Right hindlimb (tissue), 1 donor: Measurements from ENCODE around the gene LSM5.

ENCODE experiments used
- DNase-seq: peaks from one replicate; pipeline ENCODE4 v3.0.0-alpha.2; 2018

LSM5 gene

DNA sequence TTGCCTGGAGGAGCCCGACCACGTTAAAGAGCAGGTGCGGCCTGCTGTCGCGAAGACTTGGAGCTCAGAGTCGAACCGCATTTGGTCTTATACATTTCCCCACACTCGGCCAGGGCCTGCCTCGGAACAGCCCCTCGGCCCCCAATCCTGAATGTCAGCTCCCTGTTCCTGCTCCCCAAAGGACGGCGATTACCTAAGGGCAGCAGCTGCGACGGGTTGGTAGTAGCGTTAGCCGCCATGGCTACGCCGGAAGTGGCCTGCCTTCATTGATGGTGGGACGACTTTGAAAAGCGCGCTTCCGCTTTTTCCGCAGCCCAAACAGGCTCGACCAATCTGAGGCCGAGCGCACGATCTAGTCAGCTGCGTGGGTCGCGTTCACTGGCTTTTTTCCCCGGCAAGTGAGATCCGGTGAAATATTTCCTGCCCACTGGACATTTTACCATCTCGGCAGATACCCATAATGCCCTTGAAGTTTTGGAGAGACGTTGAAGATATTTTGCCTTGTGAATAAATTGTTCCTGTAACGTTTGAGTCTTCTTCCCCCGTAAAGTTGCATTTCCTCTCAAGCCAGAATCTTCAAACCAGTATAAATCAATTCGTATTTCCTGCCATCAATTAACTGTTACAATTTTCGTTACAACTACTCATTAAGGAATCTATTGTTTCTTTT is at the start of gene LSM5:
LSM5 (minus strand) TSS at position 254 of the 670 bp plus-strand sequence; CDS start at position 239, 15 bp downstream.
- peak; percentile 95 for DNase-seq

GRCh38 chr7:32539366-32539765 is 49.2 kb upstream of the LSM5 start:
- no peak for DNase-seq

GRCh38 chr7:32537760-32538159 is 47.6 kb upstream of the LSM5 start:
- no peak for DNase-seq

DNA sequence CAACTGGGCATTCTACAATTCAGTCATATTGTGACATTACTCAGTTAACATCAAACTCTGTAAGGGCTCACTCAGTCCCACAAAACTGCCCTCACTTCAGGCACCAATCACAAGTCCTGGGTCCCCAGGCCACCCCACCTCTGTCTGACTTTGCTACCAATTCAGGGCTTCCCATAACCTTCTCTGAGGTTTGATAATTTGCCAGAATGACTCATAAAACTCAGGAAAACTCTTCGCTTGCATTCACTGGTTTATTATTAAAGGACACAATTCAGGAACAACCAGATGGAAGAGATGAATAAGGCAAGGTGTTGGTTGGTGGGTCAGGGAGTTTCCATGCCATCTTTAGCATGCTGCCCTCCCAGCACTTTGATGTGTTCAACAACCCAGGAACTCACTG is 46.4 kb upstream of the LSM5 start:
- no peak for DNase-seq

GRCh38 chr7:32536016-32536415 is 45.8 kb upstream of the LSM5 start:
- DNase-seq, result no peak

GRCh38 chr7:32535162-32535702 is 45.1 kb upstream of the LSM5 start:
- DNase-seq, result no peak

- DNase-seq, result no peak
These were observed 43.3 kb upstream of the LSM5 start for GRCh38 chr7:32533276-32534029.

GRCh38 chr7:32532716-32533115 is 42.5 kb upstream of the LSM5 start:
- DNase-seq, result no peak

- no peak for DNase-seq
These were observed 41.9 kb upstream of the LSM5 start for GRCh38 chr7:32532086-32532485.

- DNase-seq, result no peak
These were observed 41.2 kb upstream of the LSM5 start for GRCh38 chr7:32531402-32531801.

DNA sequence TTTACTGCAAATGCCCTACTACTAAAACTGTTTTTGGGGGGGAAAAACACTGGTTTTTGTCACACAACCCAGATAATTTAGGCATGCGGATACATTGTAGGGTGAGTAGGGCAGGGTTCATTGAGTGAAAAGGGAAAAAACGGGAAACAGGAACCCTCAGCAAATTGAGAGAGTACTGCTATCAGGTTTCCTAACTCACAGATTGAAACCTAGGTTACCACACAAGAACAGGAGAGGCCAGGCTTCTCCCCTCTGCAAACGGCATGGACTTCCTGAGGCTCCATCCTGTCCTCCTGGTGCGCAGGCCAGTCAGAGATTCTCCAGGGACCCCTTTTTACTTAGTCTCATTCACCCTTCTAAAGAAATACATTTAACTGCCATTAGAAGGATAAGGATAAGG is 35.7 kb upstream of the LSM5 start:
- no peak for DNase-seq

DNA sequence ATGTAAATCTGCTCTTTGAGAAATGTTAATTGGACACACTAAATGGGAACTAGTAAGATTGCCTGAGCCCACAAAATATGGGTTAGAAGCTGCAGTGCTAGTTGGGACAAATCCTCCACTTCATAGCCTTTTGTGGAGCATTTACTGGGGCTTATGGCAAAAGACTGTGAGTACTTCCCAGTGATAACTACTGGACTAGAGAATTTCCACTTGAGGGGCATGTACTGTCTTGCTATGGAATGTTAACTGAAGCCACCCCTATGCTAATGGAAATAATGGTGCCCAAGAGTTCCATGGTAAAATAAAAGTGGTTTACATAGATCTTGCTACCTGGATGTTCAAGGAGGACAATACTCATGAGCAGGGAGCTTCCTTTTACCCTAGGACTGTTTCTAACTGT is 34.5 kb upstream of the LSM5 start:
- DNase-seq, result no peak

- DNase-seq, result no peak
These were observed 32.8 kb upstream of the LSM5 start for GRCh38 chr7:32522746-32523530.

- no peak for DNase-seq
These were observed 29.6 kb upstream of the LSM5 start for GRCh38 chr7:32519763-32520162.

DNA sequence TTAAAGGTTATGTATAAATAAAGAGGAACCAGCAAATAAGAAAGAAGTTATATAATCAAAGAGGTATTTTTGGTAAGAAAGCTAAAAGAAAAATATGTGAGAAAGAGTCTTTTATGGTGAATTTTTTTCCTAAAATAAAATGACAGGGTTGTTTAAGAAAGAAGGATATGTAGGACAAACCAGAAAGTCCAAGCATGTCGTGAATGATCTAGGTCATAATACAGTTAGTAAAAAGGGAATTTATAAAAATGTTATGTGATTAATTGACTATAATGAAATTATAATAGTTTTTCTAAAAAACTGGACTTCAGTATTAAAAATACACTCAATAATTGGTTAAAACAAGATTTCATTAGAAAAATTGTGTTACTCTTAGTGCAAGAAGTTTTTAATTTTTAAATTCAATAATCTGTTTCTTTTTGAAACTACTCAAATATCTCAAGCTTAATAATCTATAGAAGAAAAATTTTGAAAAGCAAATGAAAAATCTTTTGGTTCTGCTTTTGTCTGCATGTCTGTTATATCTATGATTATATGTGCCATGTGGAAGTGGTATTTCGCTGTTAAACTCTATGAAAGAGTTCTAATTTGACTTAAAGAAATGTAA is 28.5 kb upstream of the LSM5 start:
- no peak for DNase-seq

DNA sequence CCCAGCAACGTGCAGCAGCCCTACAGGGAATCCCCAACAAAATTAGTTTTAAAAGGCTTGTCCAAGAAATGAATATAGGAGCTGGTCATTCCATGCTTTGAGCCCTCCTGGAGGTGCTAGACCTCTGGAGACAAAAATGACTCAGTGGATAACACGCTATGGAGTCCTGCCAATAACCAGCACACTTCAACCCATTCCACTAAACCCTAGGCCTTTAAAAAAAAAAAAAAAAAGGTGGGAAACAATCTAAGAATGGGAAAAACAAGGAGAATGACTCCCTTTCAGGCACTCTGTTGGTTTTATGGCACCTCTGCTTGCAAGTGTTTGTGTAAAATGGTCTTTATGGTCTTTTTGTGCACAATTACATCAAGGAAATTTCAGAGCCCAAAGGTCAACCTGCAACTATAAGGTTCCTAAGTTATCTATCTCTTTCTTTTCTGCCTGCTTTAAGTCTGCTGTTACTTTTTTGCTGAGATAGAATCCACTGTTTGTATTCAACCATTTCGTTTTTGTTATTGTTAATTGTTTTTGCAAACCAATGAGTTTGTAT is 26.4 kb upstream of the LSM5 start:
- DNase-seq, result no peak

DNA sequence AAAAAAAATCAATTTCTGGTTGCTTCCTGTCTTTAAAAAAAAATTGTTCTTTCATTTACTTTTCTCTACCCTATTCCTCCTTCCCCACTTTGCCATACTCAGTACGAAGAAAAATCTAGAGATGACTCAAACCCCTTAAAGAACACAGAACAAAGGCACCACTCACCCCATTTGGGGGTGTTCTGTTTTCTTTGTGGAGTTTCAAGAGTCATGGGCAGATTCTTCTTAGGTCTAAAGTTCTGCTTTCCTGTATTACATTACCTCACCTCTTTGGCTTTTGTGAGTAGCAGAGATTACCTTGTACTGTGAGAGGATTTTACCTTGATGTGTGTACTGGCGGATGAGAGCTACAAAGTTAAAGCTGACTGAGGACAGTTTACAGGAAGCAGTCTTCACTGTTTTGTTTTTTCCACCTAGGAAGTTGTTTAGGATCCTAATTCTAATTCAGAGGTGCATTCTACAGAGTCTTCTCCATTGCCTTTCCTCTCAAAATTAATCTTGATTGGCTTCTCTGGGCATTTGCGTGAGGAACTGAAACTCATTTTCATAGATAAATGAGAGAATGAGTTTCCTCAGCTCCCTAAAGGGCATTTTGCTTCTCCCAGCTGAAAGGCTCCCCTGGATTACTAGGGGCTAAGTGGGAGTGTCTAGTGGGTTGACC is 25.8 kb upstream of the LSM5 start:
- no peak for DNase-seq

DNA sequence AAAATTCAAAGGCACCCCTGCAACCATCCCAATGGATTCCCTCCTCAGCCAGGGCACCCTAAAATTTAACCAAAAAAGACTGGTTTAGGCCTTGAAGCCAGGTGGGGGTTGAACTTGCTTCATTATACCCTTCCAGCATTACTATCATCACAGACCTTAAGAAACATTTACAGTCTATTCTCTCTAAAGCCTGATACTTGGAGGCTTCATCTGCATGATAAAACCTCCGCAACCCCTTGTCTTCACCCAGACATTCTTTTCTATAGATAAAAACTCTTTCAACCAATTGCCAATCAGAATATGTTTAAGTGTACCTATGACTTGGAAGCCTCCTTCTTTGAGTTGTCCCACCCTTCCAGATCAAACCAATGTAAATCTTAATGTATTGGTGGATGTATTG is 23.0 kb upstream of the LSM5 start:
- no peak for DNase-seq

- DNase-seq, result no peak
These were observed 21.6 kb upstream of the LSM5 start for GRCh38 chr7:32511791-32512190.

- DNase-seq, result no peak
These were observed 17.2 kb upstream of the LSM5 start for GRCh38 chr7:32507414-32507813.

DNA sequence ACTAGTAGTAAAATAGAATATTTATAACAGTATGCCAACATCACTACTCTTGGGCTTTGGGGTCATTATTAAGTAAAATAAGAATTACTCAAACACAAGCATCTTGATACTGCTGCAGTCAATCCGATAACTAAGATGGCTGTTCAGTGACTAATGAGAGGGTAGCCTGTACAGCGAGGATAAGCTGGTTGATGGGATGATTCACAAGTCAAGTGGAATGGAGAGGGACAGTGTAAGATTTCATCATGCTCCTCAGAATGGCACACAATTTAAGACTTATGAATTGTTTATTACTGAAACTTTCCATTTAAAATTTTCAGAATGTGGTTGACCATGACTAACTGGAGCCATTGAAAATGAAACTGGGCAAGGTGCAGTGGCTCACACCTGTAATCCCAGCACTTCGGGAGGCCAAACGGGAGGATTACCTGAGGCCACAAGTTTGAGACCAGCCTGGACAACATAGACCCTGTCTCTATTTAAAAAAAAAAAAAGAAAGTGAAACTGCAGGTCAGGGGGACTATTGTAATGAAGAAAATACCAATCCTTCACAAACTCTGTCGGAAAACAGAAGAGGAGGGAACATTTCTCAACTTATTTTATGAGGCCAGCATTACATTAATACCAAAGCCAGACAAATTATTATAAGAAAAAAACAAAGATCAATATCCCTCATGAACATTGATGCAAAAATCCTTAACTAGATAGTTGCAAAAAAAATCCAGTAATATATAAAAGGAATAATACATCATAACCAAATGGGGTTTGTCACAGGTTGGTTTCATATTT is 16.3 kb upstream of the LSM5 start:
- DNase-seq, result no peak
